Neuron (in vitro differentiated cells): ENCODE results near the gene ATP6V1D.
"Not testable (repeated sequence)": the region's sequence is repeated elsewhere in the genome, so short reads cannot be mapped to it uniquely, and the experiment has no call there.

Experiments
- H2AFZ ChIP-seq: one replicate; pipeline ENCODE4 v1.6.1; 2013; ENCODE audit warnings: low read depth, mild to moderate bottlenecking, inconsistent platforms, low read length, moderate library complexity
- H3K27me3 ChIP-seq: one replicate; pipeline ENCODE4 v1.6.1; 2013; ENCODE audit warnings: low read length; ENCODE audit not compliant: insufficient read depth
- H3K36me3 ChIP-seq: one replicate; pipeline ENCODE4 v1.6.1; 2013; ENCODE audit warnings: low read length; ENCODE audit not compliant: insufficient read depth
- H3K4me1 ChIP-seq: one replicate; pipeline ENCODE4 v1.6.1; 2013; ENCODE audit warnings: low read length; ENCODE audit not compliant: insufficient read depth
- H3K4me3 ChIP-seq: 2 replicates; pipeline ENCODE4 v1.5.1; 2013; ENCODE audit warnings: mild to moderate bottlenecking, low read length, moderate library complexity
- H3K9me3 ChIP-seq: one replicate; pipeline ENCODE4 v1.6.1; 2013; ENCODE audit warnings: low read length

ATP6V1D gene

DNA sequence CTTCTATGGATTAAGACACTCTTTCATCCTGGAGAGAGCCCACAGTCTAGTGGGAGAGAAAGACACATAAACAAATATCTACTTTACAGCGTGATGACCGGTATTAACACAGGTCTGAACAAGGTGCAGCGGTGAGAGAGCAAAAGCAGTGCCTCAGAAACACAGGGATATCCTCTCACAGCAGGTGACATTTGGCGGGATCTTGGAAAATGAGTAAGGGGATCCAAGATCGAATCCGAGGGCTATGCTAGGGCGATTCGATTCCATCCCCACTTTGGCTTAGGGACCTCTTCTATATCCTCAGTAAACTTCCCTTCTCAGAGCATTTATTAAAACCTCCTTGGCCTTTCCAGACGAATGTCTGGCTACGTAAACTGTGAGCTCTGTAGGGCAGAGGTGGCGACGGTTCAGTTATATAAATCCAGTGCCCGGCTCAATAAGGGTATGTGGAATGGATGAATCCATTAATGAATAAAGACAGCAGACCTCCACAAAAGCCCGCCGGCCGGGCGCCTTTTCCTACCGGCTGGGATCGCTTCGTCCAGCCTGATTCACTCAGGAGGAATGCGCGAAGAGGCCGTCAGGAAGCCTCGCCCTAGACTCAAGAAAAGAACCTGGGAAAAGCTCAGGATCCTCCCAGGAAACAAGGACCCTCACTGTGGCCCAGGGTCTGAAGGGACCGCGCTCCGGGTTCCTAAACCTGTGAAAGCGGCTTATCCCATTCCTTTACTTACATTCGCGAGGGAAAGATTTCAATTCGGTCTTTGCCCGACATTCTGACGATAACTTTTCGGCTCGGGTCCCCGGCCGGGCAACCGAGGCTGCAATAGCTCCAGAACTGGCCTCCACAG lies 455 bp downstream of the ATP6V1D start:
- H2AFZ ChIP-seq, result no peak overlapping the region
- H3K9me3 ChIP-seq, result no peaks in the 10 kb centered on the region
- H3K27me3 ChIP-seq, result no peaks in the 10 kb centered on the region
- H3K4me1 ChIP-seq, result peaks cover 42% of the 10 kb centered on the region
- no peaks in the 10 kb centered on the region for H3K36me3 ChIP-seq
- H3K4me3 ChIP-seq, result peak overlapping the region; percentile 88

GRCh38 chr14:67357969-67358354 lies 1.6 kb downstream of the ATP6V1D start:
- H3K9me3 ChIP-seq, result no peaks in the 10 kb centered on the region
- no peaks in the 10 kb centered on the region for H3K36me3 ChIP-seq
- H3K4me1 ChIP-seq, result peaks cover 42% of the 10 kb centered on the region
- H3K27me3 ChIP-seq, result no peaks in the 10 kb centered on the region
- peak overlapping the region; percentile 88 for H3K4me3 ChIP-seq
- H2AFZ ChIP-seq, result no peak overlapping the region

- Histone ChIP-seq H3K4me1 (peaks cover 41% of the 10 kb centered on the region), H3K27me3 (no peaks in the 10 kb centered on the region), H2AFZ (no peak overlapping the region), H3K36me3 (no peaks in the 10 kb centered on the region), H3K9me3 (no peaks in the 10 kb centered on the region), H3K4me3 (peak overlapping the region; percentile 88)
Observed at GRCh38 chr14:67357186-67357968, 2.2 kb downstream of the ATP6V1D start.

DNA sequence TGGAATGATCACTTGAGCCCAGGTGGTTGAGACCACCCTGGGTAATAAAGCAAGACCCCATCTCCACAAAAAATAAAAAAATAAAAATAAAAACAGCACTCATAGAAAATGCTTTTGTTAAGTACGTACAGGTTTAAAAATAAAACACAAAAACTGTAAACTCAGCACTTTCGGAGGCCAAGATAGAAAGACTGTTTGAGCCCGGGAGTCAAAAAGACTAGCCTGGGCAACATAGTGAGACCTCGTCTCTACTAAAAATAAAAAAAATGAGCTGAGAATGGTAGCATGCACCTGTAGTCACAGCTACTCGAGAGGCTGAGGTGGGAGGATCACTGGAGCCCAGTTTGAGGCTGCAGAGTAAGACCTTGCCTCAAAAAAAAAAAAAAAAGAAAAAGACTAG lies 7.5 kb downstream of the ATP6V1D start:
- peaks cover 6% of the 10 kb centered on the region for H3K4me1 ChIP-seq
- no peak overlapping the region for H3K4me3 ChIP-seq
- no peaks in the 10 kb centered on the region for H3K9me3 ChIP-seq
- H2AFZ ChIP-seq, result no peak overlapping the region
- H3K27me3 ChIP-seq, result no peaks in the 10 kb centered on the region
- H3K36me3 ChIP-seq, result peaks cover 43% of the 10 kb centered on the region

DNA sequence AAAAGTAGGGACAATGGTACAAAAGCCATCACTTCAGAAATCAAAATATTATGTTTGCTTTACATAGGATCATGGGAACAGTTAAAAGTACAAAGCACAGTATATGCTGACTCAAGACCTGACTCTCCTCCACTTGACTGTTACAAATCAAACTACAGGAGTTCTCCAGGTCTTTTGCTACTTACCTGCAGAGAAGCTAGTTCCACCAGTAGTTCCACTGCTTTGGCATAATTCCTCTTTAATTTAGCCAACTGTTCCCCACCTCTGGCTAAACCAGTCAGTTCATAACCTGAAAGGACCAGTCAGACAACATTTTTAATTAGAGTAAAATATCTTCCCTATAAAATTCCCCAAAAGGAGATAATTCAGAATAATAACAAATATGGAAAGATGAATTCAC lies 14.0 kb downstream of the ATP6V1D start:
- no peak overlapping the region for H3K4me3 ChIP-seq
- H3K27me3 ChIP-seq, result no peaks in the 10 kb centered on the region
- H3K4me1 ChIP-seq, result no peaks in the 10 kb centered on the region
- H3K9me3 ChIP-seq, result no peaks in the 10 kb centered on the region
- H3K36me3 ChIP-seq, result peaks cover 69% of the 10 kb centered on the region
- no peak overlapping the region for H2AFZ ChIP-seq

- H3K9me3 ChIP-seq, result no peaks in the 10 kb centered on the region
- H3K36me3 ChIP-seq, result peaks cover 68% of the 10 kb centered on the region
- no peaks in the 10 kb centered on the region for H3K4me1 ChIP-seq
- no peak overlapping the region for H3K4me3 ChIP-seq
- H2AFZ ChIP-seq, result no peak overlapping the region
- no peaks in the 10 kb centered on the region for H3K27me3 ChIP-seq
Observed at GRCh38 chr14:67343601-67344230, 15.9 kb downstream of the ATP6V1D start.

- H3K36me3 ChIP-seq, result peaks cover 74% of the 10 kb centered on the region
- H3K4me3 ChIP-seq, H3K27me3 ChIP-seq, H3K4me1 ChIP-seq, H2AFZ ChIP-seq, H3K9me3 ChIP-seq: not testable (repeated sequence)
Observed at GRCh38 chr14:67341231-67341630, 18.4 kb downstream of the ATP6V1D start.

- H3K4me3 ChIP-seq, result no peak overlapping the region
Observed at GRCh38 chr14:67335781-67336180, 23.8 kb downstream of the ATP6V1D start.

GRCh38 chr14:67332468-67332867 lies 27.1 kb downstream of the ATP6V1D start:
- no peaks in the 10 kb centered on the region for H3K9me3 ChIP-seq
- H3K36me3 ChIP-seq, result peaks cover 65% of the 10 kb centered on the region
- no peak overlapping the region for H3K4me3 ChIP-seq

More at GRCh38 chr14:67335781-67336180, 23.8 kb downstream of the ATP6V1D start:
- no peaks in the 10 kb centered on the region for H3K27me3 ChIP-seq
- no peaks in the 10 kb centered on the region for H3K4me1 ChIP-seq
- no peaks in the 10 kb centered on the region for H3K9me3 ChIP-seq
- H3K36me3 ChIP-seq, result peaks cover 90% of the 10 kb centered on the region
- H2AFZ ChIP-seq, result no peak overlapping the region

GRCh38 chr14:67331368-67332125 lies 28.1 kb downstream of the ATP6V1D start:
- no peak overlapping the region for H2AFZ ChIP-seq
- H3K36me3 ChIP-seq, result peaks cover 61% of the 10 kb centered on the region
- no peaks in the 10 kb centered on the region for H3K27me3 ChIP-seq
- H3K4me1 ChIP-seq, result no peaks in the 10 kb centered on the region
- no peaks in the 10 kb centered on the region for H3K9me3 ChIP-seq
- no peak overlapping the region for H3K4me3 ChIP-seq

More at GRCh38 chr14:67332468-67332867, 27.1 kb downstream of the ATP6V1D start:
- Histone ChIP-seq H2AFZ (no peak overlapping the region), H3K27me3 (no peaks in the 10 kb centered on the region), H3K4me1 (no peaks in the 10 kb centered on the region)

DNA sequence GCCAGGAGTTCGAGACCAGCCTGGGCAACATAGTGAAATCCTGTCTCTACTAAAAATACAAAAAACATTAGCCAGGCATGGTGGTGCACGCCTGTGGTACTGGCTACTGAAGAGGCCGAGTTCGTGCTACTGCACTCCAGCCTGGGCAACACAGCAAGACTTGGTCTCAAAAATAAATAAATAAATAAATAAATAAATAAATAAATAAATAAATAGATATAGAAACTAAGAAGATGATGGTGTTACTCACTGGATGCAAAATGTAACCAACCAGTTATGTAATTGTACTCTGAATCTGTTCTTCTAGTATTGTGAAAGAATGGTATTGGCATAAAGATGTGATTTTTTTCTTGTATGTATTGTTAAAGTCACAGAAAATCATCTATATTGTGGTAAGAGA lies 29.9 kb downstream of the ATP6V1D start:
- not testable (repeated sequence) for H3K27me3 ChIP-seq, H3K9me3 ChIP-seq, H2AFZ ChIP-seq, H3K4me3 ChIP-seq, H3K4me1 ChIP-seq
- peaks cover 59% of the 10 kb centered on the region for H3K36me3 ChIP-seq

- no peak overlapping the region for H3K4me3 ChIP-seq
- no peaks in the 10 kb centered on the region for H3K9me3 ChIP-seq
- no peaks in the 10 kb centered on the region for H3K27me3 ChIP-seq
- no peak overlapping the region for H2AFZ ChIP-seq
- peaks cover 75% of the 10 kb centered on the region for H3K36me3 ChIP-seq
- no peaks in the 10 kb centered on the region for H3K4me1 ChIP-seq
Observed at GRCh38 chr14:67319142-67319541, 40.5 kb downstream of the ATP6V1D start.
